Nephron progenitor cell (in vitro differentiated cells): ENCODE data around the gene ST6GALNAC2.
"Not testable (repeated sequence)": the region's sequence is repeated elsewhere in the genome, so short reads cannot be mapped to it uniquely, and the experiment has no call there.

Experiments used
- DNase-seq: peaks from one replicate; pipeline ENCODE4 v3.0.0; 2021
- H3K27ac Mint-ChIP-seq: 2 replicates; pipeline ENCODE4 v1.8.0; 2021; ENCODE audit warnings: mild to moderate bottlenecking, moderate library complexity, mixed read lengths
- H3K27me3 Mint-ChIP-seq: 2 replicates; pipeline ENCODE4 v1.8.0; 2021; ENCODE audit warnings: mild to moderate bottlenecking, low read depth, mixed read lengths; ENCODE audit not compliant: poor library complexity
- H3K36me3 Mint-ChIP-seq: 2 replicates; pipeline ENCODE4 v1.8.0; 2021; ENCODE audit warnings: low read depth, mixed read lengths
- H3K4me1 Mint-ChIP-seq: 2 replicates; pipeline ENCODE4 v1.8.0; 2021; ENCODE audit warnings: mixed read lengths
- H3K4me3 Mint-ChIP-seq: 2 replicates; pipeline ENCODE4 v1.8.0; 2021; ENCODE audit warnings: mild to moderate bottlenecking, moderate library complexity, mixed read lengths
- H3K9me3 Mint-ChIP-seq: 2 replicates; pipeline ENCODE4 v1.8.0; 2021; ENCODE audit warnings: mild to moderate bottlenecking, moderate library complexity, mixed read lengths
- TF ChIP-seq, protein P1 (sequence below): fragments of 200-600 bp; sonication (generic); IDR thresholded peaks from 2 replicates; pipeline ENCODE4 v1.5.0; 2021; ENCODE audit warnings: antibody characterized with exemption

ST6GALNAC2 gene

GRCh38 chr17:76561799-76562268 is 23.8 kb downstream of the ST6GALNAC2 start:
- peaks cover 59% of the 10 kb centered on the region for H3K36me3 Mint-ChIP-seq
- no peaks in the 10 kb centered on the region for H3K27me3 Mint-ChIP-seq
- peak overlapping the region; percentile 12 for H3K4me3 Mint-ChIP-seq
- H3K4me1 Mint-ChIP-seq, result peaks cover 67% of the 10 kb centered on the region
- peak overlapping the region; percentile 37 for H3K27ac Mint-ChIP-seq
- DNase-seq, result no peak
- TF ChIP-seq, protein P1, sequence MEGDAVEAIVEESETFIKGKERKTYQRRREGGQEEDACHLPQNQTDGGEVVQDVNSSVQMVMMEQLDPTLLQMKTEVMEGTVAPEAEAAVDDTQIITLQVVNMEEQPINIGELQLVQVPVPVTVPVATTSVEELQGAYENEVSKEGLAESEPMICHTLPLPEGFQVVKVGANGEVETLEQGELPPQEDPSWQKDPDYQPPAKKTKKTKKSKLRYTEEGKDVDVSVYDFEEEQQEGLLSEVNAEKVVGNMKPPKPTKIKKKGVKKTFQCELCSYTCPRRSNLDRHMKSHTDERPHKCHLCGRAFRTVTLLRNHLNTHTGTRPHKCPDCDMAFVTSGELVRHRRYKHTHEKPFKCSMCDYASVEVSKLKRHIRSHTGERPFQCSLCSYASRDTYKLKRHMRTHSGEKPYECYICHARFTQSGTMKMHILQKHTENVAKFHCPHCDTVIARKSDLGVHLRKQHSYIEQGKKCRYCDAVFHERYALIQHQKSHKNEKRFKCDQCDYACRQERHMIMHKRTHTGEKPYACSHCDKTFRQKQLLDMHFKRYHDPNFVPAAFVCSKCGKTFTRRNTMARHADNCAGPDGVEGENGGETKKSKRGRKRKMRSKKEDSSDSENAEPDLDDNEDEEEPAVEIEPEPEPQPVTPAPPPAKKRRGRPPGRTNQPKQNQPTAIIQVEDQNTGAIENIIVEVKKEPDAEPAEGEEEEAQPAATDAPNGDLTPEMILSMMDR, result no peak
- H3K9me3 Mint-ChIP-seq, result peaks cover 4% of the 10 kb centered on the region

- Mint-ChIP-seq H3K27ac (no peak overlapping the region), H3K9me3 (peaks cover 4% of the 10 kb centered on the region), H3K4me3 (peak overlapping the region; percentile 12), H3K36me3 (peaks cover 58% of the 10 kb centered on the region), H3K27me3 (no peaks in the 10 kb centered on the region), H3K4me1 (peaks cover 65% of the 10 kb centered on the region)
- TF ChIP-seq, protein P1, result no peak
- no peak for DNase-seq
These were observed 24.3 kb downstream of the ST6GALNAC2 start for GRCh38 chr17:76561332-76561731.

DNA sequence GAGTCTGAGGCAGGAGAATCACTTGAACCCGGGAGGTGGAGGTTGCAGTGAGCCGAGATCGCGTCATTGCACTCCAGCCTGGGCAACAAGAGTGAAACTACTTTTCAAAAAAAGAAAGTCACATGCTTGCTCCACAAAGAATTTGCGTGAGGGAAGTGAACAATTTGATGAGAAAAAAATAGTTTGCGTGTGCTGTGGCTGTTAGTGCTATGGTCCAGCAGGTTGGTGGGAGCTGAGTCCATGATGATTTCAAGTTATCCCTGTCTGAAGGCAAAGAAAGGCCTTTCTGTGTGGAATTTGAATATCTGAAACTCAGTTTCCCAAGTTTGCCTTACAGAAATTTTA is 24.8 kb downstream of the ST6GALNAC2 start:
- Mint-ChIP-seq H3K4me3 (no peak overlapping the region), H3K9me3 (peaks cover 4% of the 10 kb centered on the region), H3K27ac (no peak overlapping the region), H3K36me3 (peaks cover 53% of the 10 kb centered on the region), H3K4me1 (peaks cover 60% of the 10 kb centered on the region), H3K27me3 (no peaks in the 10 kb centered on the region)
- TF ChIP-seq, protein P1, result no peak
- no peak for DNase-seq

DNA sequence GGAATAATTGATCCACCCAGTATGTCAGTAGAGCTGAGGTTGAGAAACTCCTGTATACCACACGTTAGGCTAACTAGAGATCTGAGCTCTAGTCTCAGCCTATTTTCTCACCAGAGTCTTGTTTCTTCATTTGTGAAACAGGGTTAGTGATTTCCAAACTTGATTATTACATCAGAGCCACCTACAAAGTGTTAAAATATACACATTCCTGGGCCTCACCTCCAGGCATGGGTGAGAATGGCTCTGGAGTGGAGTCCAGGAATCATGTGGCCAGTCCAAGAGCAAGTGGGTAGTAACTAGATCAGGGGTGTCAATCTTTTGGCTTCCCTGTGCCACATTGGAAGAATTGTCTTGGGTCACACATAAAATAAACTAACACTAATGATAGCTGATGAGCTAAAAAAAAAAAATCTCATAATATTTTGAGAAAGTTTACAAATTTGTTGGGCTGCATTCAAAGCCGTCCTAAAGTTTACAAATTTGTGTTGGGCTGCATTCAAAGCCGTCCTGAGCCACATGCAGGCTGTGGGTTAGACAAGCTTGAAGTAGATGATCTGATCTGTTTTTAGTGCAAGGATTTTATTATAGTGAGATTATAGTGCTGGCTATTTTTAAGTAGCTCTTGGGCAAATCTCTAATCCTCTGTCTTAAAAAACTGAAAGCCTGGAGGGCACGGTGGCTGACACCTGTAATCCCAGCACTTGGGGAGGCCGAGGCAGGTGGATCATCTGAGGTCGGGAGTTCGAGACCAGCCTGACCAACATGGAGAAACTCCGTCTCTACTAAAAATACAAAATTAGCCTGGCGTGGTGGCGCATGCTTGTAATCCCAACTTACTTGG is 25.4 kb downstream of the ST6GALNAC2 start:
- no peak for DNase-seq
- peak overlapping the region; percentile 99 for H3K4me3 Mint-ChIP-seq
- peaks cover 54% of the 10 kb centered on the region for H3K4me1 Mint-ChIP-seq
- peaks cover 47% of the 10 kb centered on the region for H3K36me3 Mint-ChIP-seq
- no peaks in the 10 kb centered on the region for H3K27me3 Mint-ChIP-seq
- TF ChIP-seq, protein P1, result no peak
- H3K27ac Mint-ChIP-seq, result no peak overlapping the region
- peaks cover 4% of the 10 kb centered on the region for H3K9me3 Mint-ChIP-seq

GRCh38 chr17:76559460-76559859 is 26.2 kb downstream of the ST6GALNAC2 start:
- Mint-ChIP-seq H3K4me1 (peaks cover 56% of the 10 kb centered on the region), H3K4me3 (peak overlapping the region; percentile 99), H3K36me3 (peaks cover 40% of the 10 kb centered on the region)
- DNase-seq, H3K9me3 Mint-ChIP-seq, H3K27me3 Mint-ChIP-seq, H3K27ac Mint-ChIP-seq: not testable (repeated sequence)

GRCh38 chr17:76558198-76559095 is 27.2 kb downstream of the ST6GALNAC2 start:
- H3K36me3 Mint-ChIP-seq, result peaks cover 36% of the 10 kb centered on the region
- TF ChIP-seq, protein P1, result peak; percentile 40
- no peak for DNase-seq
- H3K9me3 Mint-ChIP-seq, result peaks cover 4% of the 10 kb centered on the region
- H3K4me3 Mint-ChIP-seq, result peak overlapping the region; percentile 99
- H3K27ac Mint-ChIP-seq, result peak overlapping the region; percentile 99
- H3K4me1 Mint-ChIP-seq, result peaks cover 58% of the 10 kb centered on the region
- peaks cover 9% of the 10 kb centered on the region for H3K27me3 Mint-ChIP-seq
